ENCODE measurements around the gene MARCKS.

DNA sequence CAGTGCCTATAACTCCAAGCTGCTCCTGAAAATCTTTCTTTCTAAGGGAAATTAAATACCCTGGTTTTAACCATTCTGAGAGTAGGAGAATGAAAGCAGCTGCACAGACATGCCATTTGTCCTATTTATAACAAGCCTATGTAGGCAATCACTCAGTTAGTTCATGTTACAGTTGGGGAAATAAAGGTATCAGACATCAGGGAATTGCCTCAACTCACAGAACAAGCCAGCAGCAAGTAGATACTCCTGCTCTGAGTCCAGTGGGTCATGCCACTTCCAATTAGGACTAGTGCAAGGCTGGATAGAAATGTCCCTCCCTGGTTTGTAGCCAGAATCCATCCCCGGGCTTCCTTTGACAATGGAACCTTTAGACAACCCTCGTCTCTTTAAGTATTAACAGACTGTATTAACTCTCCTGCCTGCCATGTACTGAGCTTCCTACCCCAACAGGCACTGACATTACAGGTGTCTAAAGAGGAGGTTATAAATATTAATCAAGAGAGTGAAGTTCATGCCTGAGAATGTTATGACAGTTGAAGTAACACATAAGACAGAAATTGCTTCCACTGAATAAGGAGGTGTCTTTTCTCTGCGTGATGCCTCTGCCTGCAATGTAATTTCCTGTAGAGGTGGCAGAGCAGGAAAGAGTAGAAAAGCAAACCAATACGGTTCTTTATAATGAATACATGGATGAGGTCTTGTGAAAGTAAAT, 28.0 kb upstream of the MARCKS start:
- TF ChIP-seq EZH2 (IDR thresholded peaks at IDR 0.05; ENCODE audit: insufficient read depth, poor library complexity, severe bottlenecking): no peak
- TF ChIP-seq EZH2phosphoT487 (IDR thresholded peaks at IDR 0.05; ENCODE audit: insufficient read depth, low read depth): no peak
